HG02759 (cell line): Measurements from ENCODE around the gene CACNG3.

Experiments used
- ATAC-seq: cut with Tn5 transposase; IDR thresholded peaks from one replicate; pipeline ENCODE4 v1.9.1; 2021; ENCODE audit warnings: mild to moderate bottlenecking, moderate library complexity; ENCODE audit not compliant: unreplicated experiment

CACNG3 gene

GRCh38 chr16:24381470-24382118, 125.5 kb downstream of the CACNG3 start:
- ATAC-seq: no peak

GRCh38 chr16:24382762-24383407, 126.8 kb downstream of the CACNG3 start:
- no peak for ATAC-seq

- ATAC-seq: no peak
These were observed 138.2 kb downstream of the CACNG3 start for GRCh38 chr16:24394341-24394740.

GRCh38 chr16:24396350-24397271, 140.5 kb downstream of the CACNG3 start:
- ATAC-seq: no peak

GRCh38 chr16:24409045-24409444, 152.9 kb downstream of the CACNG3 start:
- ATAC-seq: no peak
